22Rv1 (cell line): ENCODE measurements around the gene TBC1D5.
"Not testable (repeated sequence)": the region's sequence is repeated elsewhere in the genome, so short reads cannot be mapped to it uniquely, and the experiment has no call there.

ENCODE experiments used
- H3K27ac ChIP-seq: fragments of 450-650 bp; 2 replicates; pipeline ENCODE4 v1.5.1; 2017
- CTCF ChIP-seq: fragments of 450-650 bp; IDR thresholded peaks from 2 replicates; pipeline ENCODE4 v1.5.1; 2017; ENCODE audit warnings: mild to moderate bottlenecking
- ZFX ChIP-seq: fragments of 450-650 bp; IDR thresholded peaks from 2 replicates; pipeline ENCODE4 v1.6.1; 2017; ENCODE audit warnings: antibody characterized with exemption, borderline replicate concordance

The TBC1D5 gene

GRCh38 chr3:17355591-17355990 lies 386.8 kb downstream of the TBC1D5 start:
- TF ChIP-seq ZFX = no peak
- no peak for TF ChIP-seq CTCF
- H3K27ac ChIP-seq = no peak overlapping the region

GRCh38 chr3:17354341-17354740 lies 388.1 kb downstream of the TBC1D5 start:
- no peak overlapping the region for H3K27ac ChIP-seq
- TF ChIP-seq CTCF (no peak), ZFX (no peak)

- no peak overlapping the region for H3K27ac ChIP-seq
- TF ChIP-seq CTCF (no peak), ZFX (no peak)
Observed at GRCh38 chr3:17352620-17353019, 389.8 kb downstream of the TBC1D5 start.

- not testable (repeated sequence) for H3K27ac ChIP-seq
Observed at GRCh38 chr3:17351193-17351592, 391.2 kb downstream of the TBC1D5 start.

- no peak overlapping the region for H3K27ac ChIP-seq
- TF ChIP-seq CTCF = no peak
- no peak for TF ChIP-seq ZFX
Observed at GRCh38 chr3:17349093-17349492, 393.3 kb downstream of the TBC1D5 start.

GRCh38 chr3:17342119-17342518 lies 400.3 kb downstream of the TBC1D5 start:
- no peak overlapping the region for H3K27ac ChIP-seq
- no peak for TF ChIP-seq CTCF
- TF ChIP-seq ZFX = no peak

GRCh38 chr3:17340693-17341092 lies 401.7 kb downstream of the TBC1D5 start:
- no peak overlapping the region for H3K27ac ChIP-seq
- TF ChIP-seq CTCF (no peak), ZFX (no peak)

GRCh38 chr3:17340261-17340660 lies 402.2 kb downstream of the TBC1D5 start:
- no peak for TF ChIP-seq CTCF
- TF ChIP-seq ZFX = no peak
- H3K27ac ChIP-seq = no peak overlapping the region
